GM23338 (cell line): ENCODE measurements around the gene PTGER2. TPM values are rescaled to one million over a fixed set of nuclear protein-coding genes. Genes with fewer than 3 reads are reported as not detected.

Source experiments
- ATAC-seq: fragments of 200-7000 bp; cut with Tn5 transposase; 3 replicates; pipeline ENCODE4 v1.9.1; 2020
- DNase-seq: peaks from one replicate; pipeline ENCODE4 v3.0.0-alpha.2; 2015; ENCODE audit warnings: low spot score
- H2AFZ ChIP-seq: fragments of 200-600 bp; sonication (generic); 2 replicates; pipeline ENCODE4 v1.8.0; 2016; ENCODE audit warnings: antibody characterized with exemption, mild to moderate bottlenecking, moderate library complexity
- H3F3A ChIP-seq: fragments of 200-600 bp; sonication (generic); replicated peaks from 2 replicates; pipeline ENCODE4 v1.8.0; 2017; ENCODE audit warnings: antibody characterized with exemption, mixed run types, low read depth
- H3K27ac ChIP-seq: fragments of 200-600 bp; sonication (generic); 2 replicates; pipeline ENCODE4 v1.6.1; 2016; ENCODE audit warnings: low read depth
- H3K27me3 ChIP-seq: fragments of 200-600 bp; sonication (generic); 2 replicates; pipeline ENCODE4 v1.8.0; 2016; ENCODE audit warnings: mild to moderate bottlenecking, mixed run types, moderate library complexity; ENCODE audit not compliant: insufficient read depth
- H3K36me3 ChIP-seq: fragments of 200-600 bp; sonication (generic); 2 replicates; pipeline ENCODE4 v1.8.0; 2016; ENCODE audit warnings: mild to moderate bottlenecking; ENCODE audit not compliant: insufficient read depth
- H3K4me1 ChIP-seq: fragments of 200-600 bp; sonication (generic); 2 replicates; pipeline ENCODE4 v1.8.0; 2016; ENCODE audit warnings: mild to moderate bottlenecking, moderate library complexity; ENCODE audit not compliant: insufficient read depth
- H3K4me2 ChIP-seq: fragments of 200-600 bp; sonication (generic); 2 replicates; pipeline ENCODE4 v1.7.1; 2017; ENCODE audit warnings: mixed run types
- H3K4me3 ChIP-seq: fragments of 200-600 bp; sonication (generic); 2 replicates; pipeline ENCODE4 v1.6.1; 2016; ENCODE audit warnings: mixed run types
- H3K79me2 ChIP-seq: fragments of 200-600 bp; sonication (generic); replicated peaks from 2 replicates; pipeline ENCODE4 v1.8.0; 2017; ENCODE audit warnings: mild to moderate bottlenecking; ENCODE audit not compliant: insufficient read depth
- H3K9me2 ChIP-seq: fragments of 200-600 bp; sonication (generic); 2 replicates; pipeline ENCODE4 v1.8.0; 2017; ENCODE audit not compliant: insufficient read depth
- H4K20me1 ChIP-seq: fragments of 200-600 bp; sonication (generic); replicated peaks from 2 replicates; pipeline ENCODE4 v1.8.0; 2017; ENCODE audit warnings: mild to moderate bottlenecking; ENCODE audit not compliant: insufficient read depth
- H3K27ac Mint-ChIP-seq: 2 replicates; pipeline ENCODE4 v1.8.0; 2020; ENCODE audit warnings: inconsistent platforms, mild to moderate bottlenecking, moderate library complexity, mixed read lengths
- H3K27me3 Mint-ChIP-seq: 3 replicates; pipeline ENCODE4 v1.8.0; 2022; ENCODE audit warnings: low read depth, mild to moderate bottlenecking, moderate library complexity, mixed read lengths, inconsistent platforms; ENCODE audit not compliant: insufficient read depth, poor library complexity
- H3K36me3 Mint-ChIP-seq: 3 replicates; pipeline ENCODE4 v1.8.0; 2021; ENCODE audit warnings: low read depth, mild to moderate bottlenecking, inconsistent platforms, moderate library complexity, mixed read lengths
- H3K4me1 Mint-ChIP-seq: 3 replicates; pipeline ENCODE4 v1.8.0; 2020; ENCODE audit warnings: mild to moderate bottlenecking, inconsistent platforms, mixed read lengths
- H3K4me3 Mint-ChIP-seq: 3 replicates; pipeline ENCODE4 v1.8.0; 2021; ENCODE audit warnings: moderate library complexity, mild to moderate bottlenecking, inconsistent platforms, mixed read lengths
- H3K9me3 Mint-ChIP-seq: 3 replicates; pipeline ENCODE4 v1.8.0; 2020; ENCODE audit warnings: moderate library complexity, mild to moderate bottlenecking, inconsistent platforms, mixed read lengths
- CREB1 ChIP-seq: fragments of 250-450 bp; sonication (Bioruptor Pico); IDR thresholded peaks from 2 replicates; pipeline ENCODE4 v1.5.0; 2020; ENCODE audit warnings: low read depth, mild to moderate bottlenecking, moderate library complexity
- EZH2 ChIP-seq: fragments of 200-600 bp; sonication (generic); IDR thresholded peaks from one replicate; pipeline ENCODE4 v1.8.0; 2017; ENCODE audit warnings: antibody characterized with exemption, mild to moderate bottlenecking, low read depth; ENCODE audit not compliant: unreplicated experiment
- EZH2phosphoT487 ChIP-seq: fragments of 200-600 bp; sonication (generic); IDR thresholded peaks from one replicate; pipeline ENCODE4 v1.8.1; 2018; ENCODE audit warnings: antibody characterized with exemption; ENCODE audit not compliant: unreplicated experiment
- JUNB ChIP-seq: IDR thresholded peaks from one replicate; pipeline ENCODE4 v1.6.1; 2016; ENCODE audit warnings: antibody characterized with exemption; ENCODE audit not compliant: unreplicated experiment
- NANOG ChIP-seq: IDR thresholded peaks from 2 replicates; pipeline ENCODE4 v1.6.1; 2016; ENCODE audit warnings: antibody characterized with exemption, borderline replicate concordance
- POLR2AphosphoS5 ChIP-seq: IDR thresholded peaks from 2 replicates; pipeline ENCODE4 v1.6.1; 2016; ENCODE audit warnings: antibody characterized with exemption, low read depth
- STAT1 ChIP-seq: IDR thresholded peaks from one replicate; pipeline ENCODE4 v1.6.1; 2016; ENCODE audit warnings: antibody characterized with exemption; ENCODE audit not compliant: unreplicated experiment
- ZNF114 ChIP-seq: fragments of 250-450 bp; sonication (Bioruptor Pico); IDR thresholded peaks from 2 replicates; pipeline ENCODE4 v1.5.0; 2020; ENCODE audit warnings: mild to moderate bottlenecking, moderate library complexity
- ZNF331 ChIP-seq: fragments of 250-450 bp; sonication (Bioruptor Pico); IDR thresholded peaks from 2 replicates; pipeline ENCODE4 v1.5.0; 2020; ENCODE audit warnings: low read depth, mild to moderate bottlenecking, moderate library complexity
- polyA plus RNA-seq: library from polyadenylated mRNA; unstranded; fragments of >200 nt; fragmentation: Nextera tagmentation; extraction: Ambion mirVana; gene quantifications from 2 replicates; pipeline ENCODE4 v1.2.1, GENCODE V29; 2016
- total RNA-seq: library from RNA; depleted of rRNA; stranded (reverse); fragments of >200 nt; shearing (Covaris generic); gene quantifications from 2 replicates; pipeline ENCODE4 v1.2.3, GENCODE V29; 2014
- TF ChIP-seq, protein P1 (sequence below), 2 experiments: fragments of 200-600 bp in 1 of 2; sonication (generic) in 1 of 2; conservative IDR thresholded peaks; 2 replicates each; pipeline versions ENCODE4 v1.5.1 to v1.6.1; 2016 to 2017; ENCODE audit warnings: antibody characterized with exemption in 2 of 2, low read depth in 2 of 2, mild to moderate bottlenecking in 2 of 2, moderate library complexity in 1 of 2
- TF ChIP-seq, protein P2 (sequence below): IDR thresholded peaks from one replicate; pipeline ENCODE4 v1.6.1; 2018; ENCODE audit warnings: antibody characterized with exemption; ENCODE audit not compliant: unreplicated experiment
- TF ChIP-seq, protein P3 (sequence below): IDR thresholded peaks from 2 replicates; pipeline ENCODE4 v1.6.1; 2016; ENCODE audit warnings: antibody characterized with exemption

The PTGER2 gene
- total and polyA plus RNA-seq, 2 experiments from 2014 or later = 1.3 TPM

DNA sequence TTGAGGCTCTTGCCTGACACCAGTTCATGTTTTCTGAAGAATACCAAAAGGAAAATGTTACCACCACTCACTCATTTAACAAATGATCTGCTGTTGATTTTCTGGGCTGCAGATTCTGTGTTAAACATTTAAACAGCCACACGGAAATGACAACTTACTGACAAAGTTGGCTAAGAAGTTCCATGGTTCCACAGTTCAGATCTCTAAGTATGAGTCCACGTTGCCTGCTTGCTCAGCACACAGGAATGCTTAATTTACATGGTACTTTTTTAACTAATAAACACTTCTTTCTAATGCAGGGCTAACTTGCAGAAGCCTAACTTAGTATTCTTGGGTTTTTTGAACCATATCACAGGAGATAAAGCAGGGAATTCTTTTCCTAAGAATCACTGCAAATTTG is 34.7 kb downstream of the PTGER2 start:
- H3F3A ChIP-seq = no peaks in the 10 kb centered on the region
- no peaks in the 10 kb centered on the region for H3K9me2 ChIP-seq
- Mint-ChIP-seq H3K27ac (no peak overlapping the region), H3K36me3 (no peaks in the 10 kb centered on the region), H3K27me3 (no peaks in the 10 kb centered on the region), H3K9me3 (peaks cover 7% of the 10 kb centered on the region; the same call in 2 of the 3 replicates), H3K4me3 (no peak overlapping the region), H3K4me1 (peaks cover 3% of the 10 kb centered on the region; the same call in 1 of the 3 replicates)
- no peak overlapping the region for H3K4me3 ChIP-seq
- no peak for DNase-seq
- no peaks in the 10 kb centered on the region for H3K27me3 ChIP-seq
- no peaks in the 10 kb centered on the region for H4K20me1 ChIP-seq
- H2AFZ ChIP-seq = 0 out of 2 replicates have a peak overlapping the region, but pooled peaks have one; percentile 12
- H3K36me3 ChIP-seq = no peaks in the 10 kb centered on the region
- ATAC-seq = no peak
- H3K79me2 ChIP-seq = no peaks in the 10 kb centered on the region
- H3K4me2 ChIP-seq = no peak overlapping the region
- TF ChIP-seq ZNF114 (CRISPR knock-in tag) (no peak), JUNB (no peak), STAT1 (no peak), EZH2phosphoT487 (no peak), ZNF331 (no peak), POLR2AphosphoS5 (no peak), EZH2 (no peak), NANOG (no peak), CREB1 (no peak)
- TF ChIP-seq, protein P1, sequence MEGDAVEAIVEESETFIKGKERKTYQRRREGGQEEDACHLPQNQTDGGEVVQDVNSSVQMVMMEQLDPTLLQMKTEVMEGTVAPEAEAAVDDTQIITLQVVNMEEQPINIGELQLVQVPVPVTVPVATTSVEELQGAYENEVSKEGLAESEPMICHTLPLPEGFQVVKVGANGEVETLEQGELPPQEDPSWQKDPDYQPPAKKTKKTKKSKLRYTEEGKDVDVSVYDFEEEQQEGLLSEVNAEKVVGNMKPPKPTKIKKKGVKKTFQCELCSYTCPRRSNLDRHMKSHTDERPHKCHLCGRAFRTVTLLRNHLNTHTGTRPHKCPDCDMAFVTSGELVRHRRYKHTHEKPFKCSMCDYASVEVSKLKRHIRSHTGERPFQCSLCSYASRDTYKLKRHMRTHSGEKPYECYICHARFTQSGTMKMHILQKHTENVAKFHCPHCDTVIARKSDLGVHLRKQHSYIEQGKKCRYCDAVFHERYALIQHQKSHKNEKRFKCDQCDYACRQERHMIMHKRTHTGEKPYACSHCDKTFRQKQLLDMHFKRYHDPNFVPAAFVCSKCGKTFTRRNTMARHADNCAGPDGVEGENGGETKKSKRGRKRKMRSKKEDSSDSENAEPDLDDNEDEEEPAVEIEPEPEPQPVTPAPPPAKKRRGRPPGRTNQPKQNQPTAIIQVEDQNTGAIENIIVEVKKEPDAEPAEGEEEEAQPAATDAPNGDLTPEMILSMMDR (conservative IDR thresholded peaks at IDR 0.05; ENCODE audit: low read depth in 2 of 2) = no peak
- TF ChIP-seq, protein P2, sequence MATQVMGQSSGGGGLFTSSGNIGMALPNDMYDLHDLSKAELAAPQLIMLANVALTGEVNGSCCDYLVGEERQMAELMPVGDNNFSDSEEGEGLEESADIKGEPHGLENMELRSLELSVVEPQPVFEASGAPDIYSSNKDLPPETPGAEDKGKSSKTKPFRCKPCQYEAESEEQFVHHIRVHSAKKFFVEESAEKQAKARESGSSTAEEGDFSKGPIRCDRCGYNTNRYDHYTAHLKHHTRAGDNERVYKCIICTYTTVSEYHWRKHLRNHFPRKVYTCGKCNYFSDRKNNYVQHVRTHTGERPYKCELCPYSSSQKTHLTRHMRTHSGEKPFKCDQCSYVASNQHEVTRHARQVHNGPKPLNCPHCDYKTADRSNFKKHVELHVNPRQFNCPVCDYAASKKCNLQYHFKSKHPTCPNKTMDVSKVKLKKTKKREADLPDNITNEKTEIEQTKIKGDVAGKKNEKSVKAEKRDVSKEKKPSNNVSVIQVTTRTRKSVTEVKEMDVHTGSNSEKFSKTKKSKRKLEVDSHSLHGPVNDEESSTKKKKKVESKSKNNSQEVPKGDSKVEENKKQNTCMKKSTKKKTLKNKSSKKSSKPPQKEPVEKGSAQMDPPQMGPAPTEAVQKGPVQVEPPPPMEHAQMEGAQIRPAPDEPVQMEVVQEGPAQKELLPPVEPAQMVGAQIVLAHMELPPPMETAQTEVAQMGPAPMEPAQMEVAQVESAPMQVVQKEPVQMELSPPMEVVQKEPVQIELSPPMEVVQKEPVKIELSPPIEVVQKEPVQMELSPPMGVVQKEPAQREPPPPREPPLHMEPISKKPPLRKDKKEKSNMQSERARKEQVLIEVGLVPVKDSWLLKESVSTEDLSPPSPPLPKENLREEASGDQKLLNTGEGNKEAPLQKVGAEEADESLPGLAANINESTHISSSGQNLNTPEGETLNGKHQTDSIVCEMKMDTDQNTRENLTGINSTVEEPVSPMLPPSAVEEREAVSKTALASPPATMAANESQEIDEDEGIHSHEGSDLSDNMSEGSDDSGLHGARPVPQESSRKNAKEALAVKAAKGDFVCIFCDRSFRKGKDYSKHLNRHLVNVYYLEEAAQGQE = no peak
- TF ChIP-seq, protein P3, sequence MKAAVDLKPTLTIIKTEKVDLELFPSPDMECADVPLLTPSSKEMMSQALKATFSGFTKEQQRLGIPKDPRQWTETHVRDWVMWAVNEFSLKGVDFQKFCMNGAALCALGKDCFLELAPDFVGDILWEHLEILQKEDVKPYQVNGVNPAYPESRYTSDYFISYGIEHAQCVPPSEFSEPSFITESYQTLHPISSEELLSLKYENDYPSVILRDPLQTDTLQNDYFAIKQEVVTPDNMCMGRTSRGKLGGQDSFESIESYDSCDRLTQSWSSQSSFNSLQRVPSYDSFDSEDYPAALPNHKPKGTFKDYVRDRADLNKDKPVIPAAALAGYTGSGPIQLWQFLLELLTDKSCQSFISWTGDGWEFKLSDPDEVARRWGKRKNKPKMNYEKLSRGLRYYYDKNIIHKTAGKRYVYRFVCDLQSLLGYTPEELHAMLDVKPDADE = no peak
- no peak overlapping the region for H3K27ac ChIP-seq
- no peaks in the 10 kb centered on the region; the same call in 1 of the 2 replicates for H3K4me1 ChIP-seq
